WI38 (cell line): ENCODE measurements around the gene AP3D1.

ENCODE experiments used
- H3K4me3 ChIP-seq: 2 replicates; pipeline ENCODE4 v1.5.1; 2011; ENCODE audit warnings: low read depth, mild to moderate bottlenecking, control low read depth, low read length
- CTCF ChIP-seq: IDR thresholded peaks from 2 replicates; pipeline ENCODE4 v1.5.1; 2012; ENCODE audit warnings: low read depth, mild to moderate bottlenecking, control low read depth, low read length

AP3D1 gene

GRCh38 chr19:2060884-2061494, 90.4 kb downstream of the AP3D1 start:
- H3K4me3 ChIP-seq, result peak overlapping the region; percentile 63

GRCh38 chr19:2059422-2060201, 91.8 kb downstream of the AP3D1 start:
- no peak for TF ChIP-seq CTCF
- H3K4me3 ChIP-seq, result no peak overlapping the region

More at GRCh38 chr19:2060884-2061494, 90.4 kb downstream of the AP3D1 start:
- TF ChIP-seq CTCF, result no peak

- TF ChIP-seq CTCF, result no peak
- no peak overlapping the region for H3K4me3 ChIP-seq
Measured at GRCh38 chr19:2058570-2059421, 92.6 kb downstream of the AP3D1 start.

GRCh38 chr19:2057484-2058469, 93.6 kb downstream of the AP3D1 start:
- no peak overlapping the region for H3K4me3 ChIP-seq

GRCh38 chr19:2056837-2057192, 94.6 kb downstream of the AP3D1 start:
- no peak overlapping the region for H3K4me3 ChIP-seq
- no peak for TF ChIP-seq CTCF

More at GRCh38 chr19:2057484-2058469, 93.6 kb downstream of the AP3D1 start:
- no peak for TF ChIP-seq CTCF

GRCh38 chr19:2055931-2056836, 95.2 kb downstream of the AP3D1 start:
- H3K4me3 ChIP-seq, result peak overlapping the region; percentile 20; the same call in 1 of the 2 replicates
- no peak for TF ChIP-seq CTCF
